HEK293 (cell line): Measurements from ENCODE around the gene BTG2.
A peak's percentile ranks its signal among the peaks of the same experiment; 100 is the strongest.

ENCODE experiments used
- BCL11B ChIP-seq: fragments of 450-650 bp; formaldehyde crosslinking; IDR thresholded peaks from 2 replicates; pipeline ENCODE4 v1.5.1; 2016; ENCODE audit warnings: low read depth, missing biosample characterization, missing genetic modification characterization
- FEZF1 ChIP-seq: fragments of 450-650 bp; formaldehyde crosslinking; IDR thresholded peaks from 2 replicates; pipeline ENCODE4 v1.5.1; 2016; ENCODE audit warnings: missing biosample characterization, missing genetic modification characterization
- HOXC10 ChIP-seq: sonication (generic); formaldehyde crosslinking; IDR thresholded peaks from 2 replicates; pipeline ENCODE4 v1.8.1; 2023; ENCODE audit warnings: mild to moderate bottlenecking, missing genetic modification reagents
- RBAK ChIP-seq: fragments of 450-650 bp; formaldehyde crosslinking; IDR thresholded peaks from 2 replicates; pipeline ENCODE4 v1.5.1; 2016; ENCODE audit warnings: missing biosample characterization, missing genetic modification characterization
- SP7 ChIP-seq: fragments of 450-650 bp; formaldehyde crosslinking; IDR thresholded peaks from 2 replicates; pipeline ENCODE4 v1.5.1; 2016; ENCODE audit warnings: missing biosample characterization, missing genetic modification characterization
- TRIM28 ChIP-seq: IDR thresholded peaks from 2 replicates; pipeline ENCODE4 v1.6.1; 2011; ENCODE audit warnings: low read length, control low read depth, borderline replicate concordance
- ZBTB17 ChIP-seq: fragments of 450-650 bp; formaldehyde crosslinking; IDR thresholded peaks from 2 replicates; pipeline ENCODE4 v1.5.1; 2016; ENCODE audit warnings: missing biosample characterization, missing genetic modification characterization
- ZBTB20 ChIP-seq: fragments of 450-650 bp; formaldehyde crosslinking; IDR thresholded peaks from 2 replicates; pipeline ENCODE4 v1.5.1; 2016; ENCODE audit warnings: missing biosample characterization, missing genetic modification characterization
- ZBTB21 ChIP-seq: fragments of 450-650 bp; formaldehyde crosslinking; IDR thresholded peaks from 2 replicates; pipeline ENCODE4 v1.5.1; 2017; ENCODE audit warnings: missing biosample characterization, missing genetic modification characterization
- ZBTB8A ChIP-seq: fragments of 450-650 bp; formaldehyde crosslinking; IDR thresholded peaks from 2 replicates; pipeline ENCODE4 v1.5.1; 2016; ENCODE audit warnings: missing biosample characterization, missing genetic modification characterization
- ZNF266 ChIP-seq: fragments of 450-650 bp; formaldehyde crosslinking; IDR thresholded peaks from 2 replicates; pipeline ENCODE4 v1.5.1; 2016; ENCODE audit warnings: missing biosample characterization, missing genetic modification characterization, low read depth
- ZNF324 ChIP-seq: fragments of 450-650 bp; formaldehyde crosslinking; IDR thresholded peaks from 2 replicates; pipeline ENCODE4 v1.5.1; 2016; ENCODE audit warnings: missing biosample characterization, missing genetic modification characterization
- ZNF335 ChIP-seq: fragments of 450-650 bp; formaldehyde crosslinking; conservative IDR thresholded peaks from 2 replicates; pipeline ENCODE4 v1.5.1; 2016; ENCODE audit warnings: missing biosample characterization, missing genetic modification characterization
- ZNF600 ChIP-seq: fragments of 450-650 bp; formaldehyde crosslinking; IDR thresholded peaks from 2 replicates; pipeline ENCODE4 v1.5.1; 2016; ENCODE audit warnings: missing biosample characterization, missing genetic modification characterization
- ZNF626 ChIP-seq: fragments of 450-650 bp; sonication (Bioruptor Pico); formaldehyde crosslinking; IDR thresholded peaks from 2 replicates; pipeline ENCODE4 v1.5.1; 2018; ENCODE audit warnings: missing biosample characterization, missing genetic modification characterization, inconsistent platforms
- ZNF654 ChIP-seq: fragments of 450-650 bp; formaldehyde crosslinking; IDR thresholded peaks from 2 replicates; pipeline ENCODE4 v1.5.1; 2016; ENCODE audit warnings: low read depth, missing biosample characterization, missing genetic modification characterization
- ZNF670 ChIP-seq: fragments of 450-650 bp; formaldehyde crosslinking; IDR thresholded peaks from 2 replicates; pipeline ENCODE4 v1.5.1; 2016; ENCODE audit warnings: missing biosample characterization, missing genetic modification characterization, low read depth
- ZNF701 ChIP-seq: fragments of 450-650 bp; formaldehyde crosslinking; IDR thresholded peaks from 2 replicates; pipeline ENCODE4 v1.5.1; 2016; ENCODE audit warnings: missing biosample characterization, missing genetic modification characterization
- ZNF843 ChIP-seq: fragments of 450-650 bp; formaldehyde crosslinking; IDR thresholded peaks from 2 replicates; pipeline ENCODE4 v1.5.1; 2016; ENCODE audit warnings: missing biosample characterization, missing genetic modification characterization
- ZXDB ChIP-seq: fragments of 450-650 bp; formaldehyde crosslinking; IDR thresholded peaks from 2 replicates; pipeline ENCODE4 v1.5.1; 2016; ENCODE audit warnings: missing biosample characterization, missing genetic modification characterization
- TF ChIP-seq, protein P1 (sequence below): fragments of 450-650 bp; formaldehyde crosslinking; IDR thresholded peaks from 2 replicates; pipeline ENCODE4 v1.5.1; 2016; ENCODE audit warnings: missing biosample characterization, missing genetic modification characterization
- TF ChIP-seq, protein P2 (sequence below): fragments of 450-650 bp; formaldehyde crosslinking; IDR thresholded peaks from 2 replicates; pipeline ENCODE4 v1.5.1; 2017; ENCODE audit warnings: missing biosample characterization, mild to moderate bottlenecking, missing genetic modification characterization, moderate library complexity
- TF ChIP-seq, protein P3 (sequence below): fragments of 450-650 bp; formaldehyde crosslinking; IDR thresholded peaks from 2 replicates; pipeline ENCODE4 v1.5.1; 2017; ENCODE audit warnings: missing biosample characterization, missing genetic modification characterization
- TF ChIP-seq, protein P4 (sequence below): fragments of 450-650 bp; formaldehyde crosslinking; IDR thresholded peaks from 2 replicates; pipeline ENCODE4 v1.5.1; 2016; ENCODE audit warnings: missing biosample characterization, missing genetic modification characterization
- TF ChIP-seq, protein P5 (sequence below): fragments of 450-650 bp; formaldehyde crosslinking; IDR thresholded peaks from 2 replicates; pipeline ENCODE4 v1.5.1; 2016; ENCODE audit warnings: missing biosample characterization, missing genetic modification characterization
- TF ChIP-seq, protein P6 (sequence below): fragments of 450-650 bp; formaldehyde crosslinking; IDR thresholded peaks from 2 replicates; pipeline ENCODE4 v1.5.1; 2016; ENCODE audit warnings: missing biosample characterization, missing genetic modification characterization
- TF ChIP-seq, protein P7 (sequence below): fragments of 450-650 bp; formaldehyde crosslinking; IDR thresholded peaks from 2 replicates; pipeline ENCODE4 v1.5.1; 2016; ENCODE audit warnings: missing biosample characterization, missing genetic modification characterization
- TF ChIP-seq, protein P8 (sequence below): fragments of 450-650 bp; formaldehyde crosslinking; IDR thresholded peaks from 2 replicates; pipeline ENCODE4 v1.5.1; 2016; ENCODE audit warnings: missing biosample characterization, missing genetic modification characterization

BTG2 gene

DNA sequence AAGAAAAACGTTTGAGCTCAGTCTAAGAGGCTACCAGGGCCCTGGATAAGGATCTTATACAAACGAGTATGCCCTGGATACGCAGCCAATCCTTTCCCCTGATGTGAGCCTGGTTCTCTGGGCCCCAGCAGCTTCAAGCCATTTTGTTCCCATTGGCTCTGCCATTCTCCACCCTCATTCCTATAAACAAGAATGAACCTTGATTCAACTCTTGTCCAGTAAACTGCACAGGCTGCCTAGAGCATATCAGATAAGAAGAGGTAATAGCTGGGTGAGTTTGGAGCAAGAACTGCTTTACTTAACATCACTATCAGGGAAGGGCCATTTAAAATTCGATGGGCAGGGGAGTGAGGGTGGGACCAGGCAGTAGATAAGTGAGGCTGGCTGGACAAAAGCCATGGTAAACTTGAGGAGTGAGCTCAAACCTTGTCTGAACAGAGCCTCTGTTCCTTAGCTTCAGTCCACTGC is 11.3 kb downstream of the BTG2 start (continued):
- TF ChIP-seq, protein P1, sequence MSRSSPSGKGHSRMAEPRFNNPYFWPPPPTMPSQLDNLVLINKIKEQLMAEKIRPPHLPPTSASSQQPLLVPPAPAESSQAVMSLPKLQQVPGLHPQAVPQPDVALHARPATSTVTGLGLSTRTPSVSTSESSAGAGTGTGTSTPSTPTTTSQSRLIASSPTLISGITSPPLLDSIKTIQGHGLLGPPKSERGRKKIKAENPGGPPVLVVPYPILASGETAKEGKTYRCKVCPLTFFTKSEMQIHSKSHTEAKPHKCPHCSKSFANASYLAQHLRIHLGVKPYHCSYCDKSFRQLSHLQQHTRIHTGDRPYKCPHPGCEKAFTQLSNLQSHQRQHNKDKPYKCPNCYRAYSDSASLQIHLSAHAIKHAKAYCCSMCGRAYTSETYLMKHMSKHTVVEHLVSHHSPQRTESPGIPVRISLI (tag by site-specific recombination), result no peak
- TF ChIP-seq ZNF626 (no peak), ZNF843 (tag by site-specific recombination) (0 out of 2 replicates have a peak, but pooled peaks have one; percentile 24), ZNF600 (tag by site-specific recombination) (peak; percentile 43; the same call in 1 of the 2 replicates), ZNF670 (tag by site-specific recombination) (no peak), ZNF654 (tag by site-specific recombination) (no peak), HOXC10 (no peak), ZNF324 (tag by site-specific recombination) (no peak), ZNF701 (tag by site-specific recombination) (no peak), RBAK (tag by site-specific recombination) (no peak), SP7 (peak; percentile 70; the same call in 1 of the 2 replicates), ZBTB21 (tag by site-specific recombination) (no peak), ZNF266 (no peak), BCL11B (tag by site-specific recombination) (no peak), ZBTB20 (peak; percentile 92), ZXDB (tag by site-specific recombination) (0 out of 2 replicates have a peak, but pooled peaks have one; percentile 61), ZNF335 (tag by site-specific recombination) (peak; percentile 12; the same call in 1 of the 2 replicates), FEZF1 (peak; percentile 36; the same call in 1 of the 2 replicates), ZBTB17 (tag by site-specific recombination) (peak; percentile 65; the same call in 1 of the 2 replicates), ZBTB8A (tag by site-specific recombination) (0 out of 2 replicates have a peak, but pooled peaks have one; percentile 16), TRIM28 (peak; percentile 93)
- TF ChIP-seq, protein P2, sequence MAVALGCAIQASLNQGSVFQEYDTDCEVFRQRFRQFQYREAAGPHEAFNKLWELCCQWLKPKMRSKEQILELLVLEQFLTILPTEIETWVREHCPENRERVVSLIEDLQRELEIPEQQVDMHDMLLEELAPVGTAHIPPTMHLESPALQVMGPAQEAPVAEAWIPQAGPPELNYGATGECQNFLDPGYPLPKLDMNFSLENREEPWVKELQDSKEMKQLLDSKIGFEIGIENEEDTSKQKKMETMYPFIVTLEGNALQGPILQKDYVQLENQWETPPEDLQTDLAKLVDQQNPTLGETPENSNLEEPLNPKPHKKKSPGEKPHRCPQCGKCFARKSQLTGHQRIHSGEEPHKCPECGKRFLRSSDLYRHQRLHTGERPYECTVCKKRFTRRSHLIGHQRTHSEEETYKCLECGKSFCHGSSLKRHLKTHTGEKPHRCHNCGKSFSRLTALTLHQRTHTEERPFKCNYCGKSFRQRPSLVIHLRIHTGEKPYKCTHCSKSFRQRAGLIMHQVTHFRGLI (tag by site-specific recombination), result no peak
- TF ChIP-seq, protein P3, sequence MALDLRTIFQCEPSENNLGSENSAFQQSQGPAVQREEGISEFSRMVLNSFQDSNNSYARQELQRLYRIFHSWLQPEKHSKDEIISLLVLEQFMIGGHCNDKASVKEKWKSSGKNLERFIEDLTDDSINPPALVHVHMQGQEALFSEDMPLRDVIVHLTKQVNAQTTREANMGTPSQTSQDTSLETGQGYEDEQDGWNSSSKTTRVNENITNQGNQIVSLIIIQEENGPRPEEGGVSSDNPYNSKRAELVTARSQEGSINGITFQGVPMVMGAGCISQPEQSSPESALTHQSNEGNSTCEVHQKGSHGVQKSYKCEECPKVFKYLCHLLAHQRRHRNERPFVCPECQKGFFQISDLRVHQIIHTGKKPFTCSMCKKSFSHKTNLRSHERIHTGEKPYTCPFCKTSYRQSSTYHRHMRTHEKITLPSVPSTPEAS (tag by site-specific recombination), result no peak
- TF ChIP-seq, protein P4, sequence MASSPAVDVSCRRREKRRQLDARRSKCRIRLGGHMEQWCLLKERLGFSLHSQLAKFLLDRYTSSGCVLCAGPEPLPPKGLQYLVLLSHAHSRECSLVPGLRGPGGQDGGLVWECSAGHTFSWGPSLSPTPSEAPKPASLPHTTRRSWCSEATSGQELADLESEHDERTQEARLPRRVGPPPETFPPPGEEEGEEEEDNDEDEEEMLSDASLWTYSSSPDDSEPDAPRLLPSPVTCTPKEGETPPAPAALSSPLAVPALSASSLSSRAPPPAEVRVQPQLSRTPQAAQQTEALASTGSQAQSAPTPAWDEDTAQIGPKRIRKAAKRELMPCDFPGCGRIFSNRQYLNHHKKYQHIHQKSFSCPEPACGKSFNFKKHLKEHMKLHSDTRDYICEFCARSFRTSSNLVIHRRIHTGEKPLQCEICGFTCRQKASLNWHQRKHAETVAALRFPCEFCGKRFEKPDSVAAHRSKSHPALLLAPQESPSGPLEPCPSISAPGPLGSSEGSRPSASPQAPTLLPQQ, result peak; percentile 95
- TF ChIP-seq, protein P5, sequence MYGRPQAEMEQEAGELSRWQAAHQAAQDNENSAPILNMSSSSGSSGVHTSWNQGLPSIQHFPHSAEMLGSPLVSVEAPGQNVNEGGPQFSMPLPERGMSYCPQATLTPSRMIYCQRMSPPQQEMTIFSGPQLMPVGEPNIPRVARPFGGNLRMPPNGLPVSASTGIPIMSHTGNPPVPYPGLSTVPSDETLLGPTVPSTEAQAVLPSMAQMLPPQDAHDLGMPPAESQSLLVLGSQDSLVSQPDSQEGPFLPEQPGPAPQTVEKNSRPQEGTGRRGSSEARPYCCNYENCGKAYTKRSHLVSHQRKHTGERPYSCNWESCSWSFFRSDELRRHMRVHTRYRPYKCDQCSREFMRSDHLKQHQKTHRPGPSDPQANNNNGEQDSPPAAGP (tag by site-specific recombination), result peak; percentile 73; the same call in 1 of the 2 replicates
- TF ChIP-seq, protein P6, sequence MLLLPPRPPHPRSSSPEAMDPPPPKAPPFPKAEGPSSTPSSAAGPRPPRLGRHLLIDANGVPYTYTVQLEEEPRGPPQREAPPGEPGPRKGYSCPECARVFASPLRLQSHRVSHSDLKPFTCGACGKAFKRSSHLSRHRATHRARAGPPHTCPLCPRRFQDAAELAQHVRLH (tag by site-specific recombination), result 0 out of 2 replicates have a peak, but pooled peaks have one; percentile 55
- TF ChIP-seq, protein P7, sequence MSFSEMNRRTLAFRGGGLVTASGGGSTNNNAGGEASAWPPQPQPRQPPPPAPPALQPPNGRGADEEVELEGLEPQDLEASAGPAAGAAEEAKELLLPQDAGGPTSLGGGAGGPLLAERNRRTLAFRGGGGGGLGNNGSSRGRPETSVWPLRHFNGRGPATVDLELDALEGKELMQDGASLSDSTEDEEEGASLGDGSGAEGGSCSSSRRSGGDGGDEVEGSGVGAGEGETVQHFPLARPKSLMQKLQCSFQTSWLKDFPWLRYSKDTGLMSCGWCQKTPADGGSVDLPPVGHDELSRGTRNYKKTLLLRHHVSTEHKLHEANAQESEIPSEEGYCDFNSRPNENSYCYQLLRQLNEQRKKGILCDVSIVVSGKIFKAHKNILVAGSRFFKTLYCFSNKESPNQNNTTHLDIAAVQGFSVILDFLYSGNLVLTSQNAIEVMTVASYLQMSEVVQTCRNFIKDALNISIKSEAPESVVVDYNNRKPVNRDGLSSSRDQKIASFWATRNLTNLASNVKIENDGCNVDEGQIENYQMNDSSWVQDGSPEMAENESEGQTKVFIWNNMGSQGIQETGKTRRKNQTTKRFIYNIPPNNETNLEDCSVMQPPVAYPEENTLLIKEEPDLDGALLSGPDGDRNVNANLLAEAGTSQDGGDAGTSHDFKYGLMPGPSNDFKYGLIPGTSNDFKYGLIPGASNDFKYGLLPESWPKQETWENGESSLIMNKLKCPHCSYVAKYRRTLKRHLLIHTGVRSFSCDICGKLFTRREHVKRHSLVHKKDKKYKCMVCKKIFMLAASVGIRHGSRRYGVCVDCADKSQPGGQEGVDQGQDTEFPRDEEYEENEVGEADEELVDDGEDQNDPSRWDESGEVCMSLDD (tag by site-specific recombination), result no peak
- TF ChIP-seq, protein P8, sequence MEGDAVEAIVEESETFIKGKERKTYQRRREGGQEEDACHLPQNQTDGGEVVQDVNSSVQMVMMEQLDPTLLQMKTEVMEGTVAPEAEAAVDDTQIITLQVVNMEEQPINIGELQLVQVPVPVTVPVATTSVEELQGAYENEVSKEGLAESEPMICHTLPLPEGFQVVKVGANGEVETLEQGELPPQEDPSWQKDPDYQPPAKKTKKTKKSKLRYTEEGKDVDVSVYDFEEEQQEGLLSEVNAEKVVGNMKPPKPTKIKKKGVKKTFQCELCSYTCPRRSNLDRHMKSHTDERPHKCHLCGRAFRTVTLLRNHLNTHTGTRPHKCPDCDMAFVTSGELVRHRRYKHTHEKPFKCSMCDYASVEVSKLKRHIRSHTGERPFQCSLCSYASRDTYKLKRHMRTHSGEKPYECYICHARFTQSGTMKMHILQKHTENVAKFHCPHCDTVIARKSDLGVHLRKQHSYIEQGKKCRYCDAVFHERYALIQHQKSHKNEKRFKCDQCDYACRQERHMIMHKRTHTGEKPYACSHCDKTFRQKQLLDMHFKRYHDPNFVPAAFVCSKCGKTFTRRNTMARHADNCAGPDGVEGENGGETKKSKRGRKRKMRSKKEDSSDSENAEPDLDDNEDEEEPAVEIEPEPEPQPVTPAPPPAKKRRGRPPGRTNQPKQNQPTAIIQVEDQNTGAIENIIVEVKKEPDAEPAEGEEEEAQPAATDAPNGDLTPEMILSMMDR, result no peak
- TF ChIP-seq, all 188 proteins: peak for 20
